GM23338 (cell line): ENCODE results near the gene CTDSPL. TPM values are rescaled to one million over a fixed set of nuclear protein-coding genes. Genes with fewer than 3 reads are reported as not detected.

Experiments
- ATAC-seq: fragments of 200-7000 bp; cut with Tn5 transposase; 3 replicates; pipeline ENCODE4 v1.9.1; 2020
- DNase-seq: peaks from one replicate; pipeline ENCODE4 v3.0.0-alpha.2; 2015; ENCODE audit warnings: low spot score
- H2AFZ ChIP-seq: fragments of 200-600 bp; sonication (generic); 2 replicates; pipeline ENCODE4 v1.8.0; 2016; ENCODE audit warnings: antibody characterized with exemption, mild to moderate bottlenecking, moderate library complexity
- H3F3A ChIP-seq: fragments of 200-600 bp; sonication (generic); replicated peaks from 2 replicates; pipeline ENCODE4 v1.8.0; 2017; ENCODE audit warnings: antibody characterized with exemption, mixed run types, low read depth
- H3K27ac ChIP-seq: fragments of 200-600 bp; sonication (generic); 2 replicates; pipeline ENCODE4 v1.6.1; 2016; ENCODE audit warnings: low read depth
- H3K27me3 ChIP-seq: fragments of 200-600 bp; sonication (generic); 2 replicates; pipeline ENCODE4 v1.8.0; 2016; ENCODE audit warnings: mild to moderate bottlenecking, mixed run types, moderate library complexity; ENCODE audit not compliant: insufficient read depth
- H3K36me3 ChIP-seq: fragments of 200-600 bp; sonication (generic); 2 replicates; pipeline ENCODE4 v1.8.0; 2016; ENCODE audit warnings: mild to moderate bottlenecking; ENCODE audit not compliant: insufficient read depth
- H3K4me1 ChIP-seq: fragments of 200-600 bp; sonication (generic); 2 replicates; pipeline ENCODE4 v1.8.0; 2016; ENCODE audit warnings: mild to moderate bottlenecking, moderate library complexity; ENCODE audit not compliant: insufficient read depth
- H3K4me2 ChIP-seq: fragments of 200-600 bp; sonication (generic); 2 replicates; pipeline ENCODE4 v1.7.1; 2017; ENCODE audit warnings: mixed run types
- H3K4me3 ChIP-seq: fragments of 200-600 bp; sonication (generic); 2 replicates; pipeline ENCODE4 v1.6.1; 2016; ENCODE audit warnings: mixed run types
- H3K79me2 ChIP-seq: fragments of 200-600 bp; sonication (generic); replicated peaks from 2 replicates; pipeline ENCODE4 v1.8.0; 2017; ENCODE audit warnings: mild to moderate bottlenecking; ENCODE audit not compliant: insufficient read depth
- H3K9me2 ChIP-seq: fragments of 200-600 bp; sonication (generic); 2 replicates; pipeline ENCODE4 v1.8.0; 2017; ENCODE audit not compliant: insufficient read depth
- H4K20me1 ChIP-seq: fragments of 200-600 bp; sonication (generic); replicated peaks from 2 replicates; pipeline ENCODE4 v1.8.0; 2017; ENCODE audit warnings: mild to moderate bottlenecking; ENCODE audit not compliant: insufficient read depth
- H3K27ac Mint-ChIP-seq: 2 replicates; pipeline ENCODE4 v1.8.0; 2020; ENCODE audit warnings: inconsistent platforms, mild to moderate bottlenecking, moderate library complexity, mixed read lengths
- H3K27me3 Mint-ChIP-seq: 3 replicates; pipeline ENCODE4 v1.8.0; 2022; ENCODE audit warnings: low read depth, mild to moderate bottlenecking, moderate library complexity, mixed read lengths, inconsistent platforms; ENCODE audit not compliant: insufficient read depth, poor library complexity
- H3K36me3 Mint-ChIP-seq: 3 replicates; pipeline ENCODE4 v1.8.0; 2021; ENCODE audit warnings: low read depth, mild to moderate bottlenecking, inconsistent platforms, moderate library complexity, mixed read lengths
- H3K4me1 Mint-ChIP-seq: 3 replicates; pipeline ENCODE4 v1.8.0; 2020; ENCODE audit warnings: mild to moderate bottlenecking, inconsistent platforms, mixed read lengths
- H3K4me3 Mint-ChIP-seq: 3 replicates; pipeline ENCODE4 v1.8.0; 2021; ENCODE audit warnings: moderate library complexity, mild to moderate bottlenecking, inconsistent platforms, mixed read lengths
- H3K9me3 Mint-ChIP-seq: 3 replicates; pipeline ENCODE4 v1.8.0; 2020; ENCODE audit warnings: moderate library complexity, mild to moderate bottlenecking, inconsistent platforms, mixed read lengths
- CTCF ChIP-seq, 2 experiments: fragments of 200-600 bp in 1 of 2; sonication (generic) in 1 of 2; conservative IDR thresholded peaks; 2 replicates each; pipeline versions ENCODE4 v1.5.1 to v1.6.1; 2016 to 2017; ENCODE audit warnings: antibody characterized with exemption in 2 of 2, low read depth in 2 of 2, mild to moderate bottlenecking in 2 of 2, moderate library complexity in 1 of 2
- EZH2 ChIP-seq: fragments of 200-600 bp; sonication (generic); IDR thresholded peaks from one replicate; pipeline ENCODE4 v1.8.0; 2017; ENCODE audit warnings: antibody characterized with exemption, mild to moderate bottlenecking, low read depth; ENCODE audit not compliant: unreplicated experiment
- JUNB ChIP-seq: IDR thresholded peaks from one replicate; pipeline ENCODE4 v1.6.1; 2016; ENCODE audit warnings: antibody characterized with exemption; ENCODE audit not compliant: unreplicated experiment
- ZNF331 ChIP-seq: fragments of 250-450 bp; sonication (Bioruptor Pico); IDR thresholded peaks from 2 replicates; pipeline ENCODE4 v1.5.0; 2020; ENCODE audit warnings: low read depth, mild to moderate bottlenecking, moderate library complexity
- ZNF462 ChIP-seq: fragments of 250-450 bp; sonication (Bioruptor Pico); IDR thresholded peaks from 2 replicates; pipeline ENCODE4 v1.5.0; 2020; ENCODE audit warnings: mild to moderate bottlenecking, moderate library complexity
- polyA plus RNA-seq: library from polyadenylated mRNA; unstranded; fragments of >200 nt; fragmentation: Nextera tagmentation; extraction: Ambion mirVana; gene quantifications from 2 replicates; pipeline ENCODE4 v1.2.1, GENCODE V29; 2016
- total RNA-seq: library from RNA; depleted of rRNA; stranded (reverse); fragments of >200 nt; shearing (Covaris generic); gene quantifications from 2 replicates; pipeline ENCODE4 v1.2.3, GENCODE V29; 2014

The CTDSPL gene
- total and polyA plus RNA-seq, 2 experiments from 2014 or later: 23.2 to 42.0 TPM

GRCh38 chr3:37812499-37812896, 49.2 kb upstream of the CTDSPL start:
- H3K9me3 Mint-ChIP-seq: no peaks in the 10 kb centered on the region
- Histone ChIP-seq H3K4me2 (no peak overlapping the region), H3K36me3 (no peaks in the 10 kb centered on the region), H3K9me2 (no peaks in the 10 kb centered on the region), H3K79me2 (no peaks in the 10 kb centered on the region), H3K4me3 (no peak overlapping the region), H3K4me1 (no peaks in the 10 kb centered on the region), H2AFZ (no peak overlapping the region), H3K27ac (no peak overlapping the region), H3K27me3 (no peaks in the 10 kb centered on the region), H4K20me1 (no peaks in the 10 kb centered on the region), H3F3A (no peaks in the 10 kb centered on the region)
- no peak overlapping the region for H3K4me3 Mint-ChIP-seq
- DNase-seq: no peak
- H3K4me1 Mint-ChIP-seq: no peaks in the 10 kb centered on the region
- ATAC-seq: no peak
- no peak overlapping the region for H3K27ac Mint-ChIP-seq
- H3K36me3 Mint-ChIP-seq: no peaks in the 10 kb centered on the region
- peaks cover 4% of the 10 kb centered on the region for H3K27me3 Mint-ChIP-seq
- TF ChIP-seq EZH2 (no peak), ZNF462 (CRISPR knock-in tag) (no peak), JUNB (no peak), ZNF331 (no peak), CTCF (conservative IDR thresholded peaks at IDR 0.05; ENCODE audit: low read depth in 2 of 2) (no peak)
